HG03097 (cell line): ENCODE measurements around the gene EFHC1.

Source experiments
- ATAC-seq: cut with Tn5 transposase; IDR thresholded peaks from one replicate; pipeline ENCODE4 v1.9.1; 2021; ENCODE audit not compliant: unreplicated experiment, low FRiP score

Gene EFHC1

DNA sequence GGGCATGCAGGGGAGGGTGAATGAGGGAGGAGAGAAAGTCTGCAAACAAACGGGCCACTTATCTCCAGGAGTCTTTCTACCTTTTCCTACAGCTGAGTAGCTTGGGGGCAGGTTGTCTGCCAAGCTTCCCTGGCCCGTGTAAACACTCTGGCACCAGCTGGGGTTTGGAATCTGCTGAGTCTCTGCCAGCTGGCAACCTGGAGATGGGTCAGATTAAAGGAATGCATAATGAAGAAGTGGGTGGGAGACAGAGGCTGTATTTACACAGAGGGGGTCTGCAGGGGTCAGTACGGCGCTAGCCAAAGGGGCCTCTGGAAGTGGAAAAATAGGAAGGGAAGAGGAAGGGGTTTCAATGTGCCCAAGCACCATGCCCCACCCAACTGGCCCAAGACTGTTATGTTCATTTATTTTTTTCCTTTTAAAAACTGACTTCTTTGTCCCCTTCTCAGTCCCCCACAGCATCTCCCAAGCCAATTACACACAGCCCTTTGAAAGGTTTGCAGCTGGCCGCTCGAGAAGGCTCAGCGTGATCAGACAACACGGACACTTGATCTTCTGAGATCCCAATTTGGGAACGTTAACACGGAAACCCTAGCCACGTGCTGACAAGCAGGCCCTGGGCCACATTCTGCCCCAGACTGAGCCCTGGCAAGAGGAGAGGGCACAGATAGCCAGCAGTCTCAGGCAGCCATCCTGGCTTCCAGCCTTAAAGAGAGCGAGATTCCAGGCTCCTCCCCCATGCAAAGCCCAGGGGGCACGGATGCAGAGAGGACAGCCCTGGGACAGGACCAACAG, 131.5 kb downstream of the EFHC1 start:
- ATAC-seq: no peak

GRCh38 chr6:52552278-52552643, 132.1 kb downstream of the EFHC1 start:
- peak; percentile 79 for ATAC-seq

DNA sequence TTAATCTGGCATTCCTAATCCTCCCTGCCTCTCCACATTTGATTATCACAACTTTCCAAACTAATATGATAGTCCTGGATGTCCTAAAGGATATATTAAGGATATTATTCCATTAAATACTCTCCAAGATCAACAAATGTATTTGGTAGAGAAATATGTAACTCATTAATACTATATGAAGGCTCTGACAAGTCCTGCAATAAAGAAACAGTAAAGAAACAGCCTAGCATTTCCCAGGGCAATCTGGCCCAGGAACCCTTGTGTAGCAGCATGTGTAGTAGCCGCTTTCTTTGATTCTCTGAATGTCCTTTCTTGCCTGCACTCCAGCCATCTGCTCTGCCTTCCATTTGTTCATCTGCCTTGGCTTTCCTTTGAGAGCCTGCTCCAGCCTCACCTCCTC, 133.0 kb downstream of the EFHC1 start:
- ATAC-seq: no peak

DNA sequence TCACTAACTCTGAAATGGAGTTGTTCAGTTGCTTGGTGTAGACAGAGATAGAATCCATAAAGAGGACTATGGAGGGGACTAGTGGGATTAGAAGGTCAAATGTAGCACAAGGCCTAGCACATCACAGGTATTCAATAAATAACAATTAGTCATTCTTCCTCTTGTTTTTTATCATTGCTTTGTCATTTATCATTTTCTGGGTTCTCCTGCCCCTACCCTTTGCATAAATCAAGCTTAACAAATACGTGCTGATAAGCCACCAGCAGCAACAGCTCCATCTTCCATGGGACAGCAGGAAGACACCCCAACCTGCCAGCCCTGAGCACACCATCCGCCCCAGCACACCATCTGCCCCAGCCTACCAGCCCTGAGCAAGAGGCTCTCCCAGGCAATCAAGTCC, 133.6 kb downstream of the EFHC1 start:
- ATAC-seq: no peak

DNA sequence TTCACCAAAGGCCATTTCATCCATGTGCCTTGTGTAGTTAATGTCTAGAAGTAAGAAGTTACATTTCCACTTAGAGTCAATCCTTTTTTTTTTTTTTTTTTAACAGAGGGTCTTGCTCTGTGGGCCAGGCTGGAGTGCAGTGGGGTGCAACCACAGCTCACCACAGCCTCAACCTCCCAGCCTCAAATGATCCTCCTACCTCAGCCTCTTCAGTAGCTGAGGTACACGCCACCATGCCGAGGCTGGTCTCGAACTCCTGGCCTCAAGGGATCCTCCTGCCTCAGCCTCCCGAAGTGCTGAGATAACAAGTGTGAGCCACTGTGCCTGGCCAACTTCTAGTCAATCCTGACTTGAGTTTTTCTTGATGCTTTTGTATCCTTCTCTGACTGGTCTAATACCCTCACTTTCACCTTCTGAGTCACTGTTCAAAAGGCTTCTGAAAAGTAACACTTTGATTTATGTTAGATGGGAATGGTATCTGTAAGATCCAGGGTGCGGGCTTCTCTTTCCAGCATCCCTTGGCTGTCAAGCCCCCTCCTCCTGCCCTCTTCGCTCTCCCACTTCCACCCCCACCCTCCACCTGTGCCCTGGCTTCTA, 134.6 kb downstream of the EFHC1 start:
- no peak for ATAC-seq

- ATAC-seq: no peak
Observed at GRCh38 chr6:52555518-52556233, 135.5 kb downstream of the EFHC1 start.

GRCh38 chr6:52557389-52558265, 137.5 kb downstream of the EFHC1 start:
- no peak for ATAC-seq

- ATAC-seq: no peak
Observed at GRCh38 chr6:52558266-52559000, 138.3 kb downstream of the EFHC1 start.

DNA sequence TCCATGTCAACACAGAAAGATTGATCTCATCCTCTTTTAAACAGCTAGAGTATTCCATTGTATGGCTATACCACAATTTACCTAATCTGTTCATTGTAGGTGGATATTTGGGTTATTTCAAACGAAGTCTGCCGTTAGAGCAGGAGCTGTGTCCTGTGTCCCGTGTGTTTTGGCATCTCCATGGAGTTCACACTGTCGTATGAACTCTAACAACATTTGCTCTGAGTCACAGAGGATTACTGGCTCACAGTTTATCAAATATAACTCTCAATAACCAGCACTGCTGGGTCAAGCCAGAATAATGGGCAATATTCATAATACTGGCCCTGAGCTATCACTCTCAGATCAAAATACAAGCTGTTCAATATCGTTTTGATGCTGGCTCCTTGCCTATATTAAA, 140.3 kb downstream of the EFHC1 start:
- no peak for ATAC-seq

DNA sequence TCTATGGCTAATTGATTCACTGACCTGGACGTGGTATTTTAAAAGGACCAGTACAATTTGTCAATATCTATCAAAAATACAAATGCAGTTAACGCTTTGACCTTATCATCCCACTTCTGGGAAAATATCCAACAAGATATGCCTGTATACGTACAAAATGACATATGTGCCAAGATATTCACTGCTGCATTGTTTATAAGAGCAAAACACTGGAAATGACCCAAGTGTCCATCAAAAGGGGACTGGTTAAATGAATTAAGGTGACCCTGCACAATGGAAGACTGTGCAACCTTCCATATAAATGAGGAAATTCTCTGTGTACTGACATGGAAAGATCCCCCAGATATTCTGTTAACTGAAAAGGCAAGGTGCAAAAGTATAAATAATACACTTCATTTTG, 142.8 kb downstream of the EFHC1 start:
- no peak for ATAC-seq

DNA sequence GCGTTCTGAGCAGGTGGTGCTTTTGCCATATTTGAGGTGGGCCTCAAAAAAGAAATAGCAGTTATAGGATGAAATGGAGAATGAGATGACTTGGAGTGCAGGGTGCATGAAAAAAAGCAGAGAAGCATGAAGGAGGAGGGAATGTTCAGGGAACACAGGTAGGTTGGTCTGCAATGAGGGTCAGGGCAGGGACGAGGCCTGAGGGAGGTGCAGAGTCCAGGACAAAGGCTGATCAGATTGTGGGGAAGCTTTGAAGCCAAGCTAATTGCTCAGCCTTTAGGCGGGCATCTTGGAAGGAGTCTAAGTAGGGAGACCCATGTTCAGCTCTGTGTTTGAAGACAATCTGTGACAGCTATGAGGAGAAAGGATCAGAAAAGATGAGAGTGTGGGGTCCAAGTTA, 144.7 kb downstream of the EFHC1 start:
- no peak for ATAC-seq

GRCh38 chr6:52566201-52566600, 146.1 kb downstream of the EFHC1 start:
- no peak for ATAC-seq

DNA sequence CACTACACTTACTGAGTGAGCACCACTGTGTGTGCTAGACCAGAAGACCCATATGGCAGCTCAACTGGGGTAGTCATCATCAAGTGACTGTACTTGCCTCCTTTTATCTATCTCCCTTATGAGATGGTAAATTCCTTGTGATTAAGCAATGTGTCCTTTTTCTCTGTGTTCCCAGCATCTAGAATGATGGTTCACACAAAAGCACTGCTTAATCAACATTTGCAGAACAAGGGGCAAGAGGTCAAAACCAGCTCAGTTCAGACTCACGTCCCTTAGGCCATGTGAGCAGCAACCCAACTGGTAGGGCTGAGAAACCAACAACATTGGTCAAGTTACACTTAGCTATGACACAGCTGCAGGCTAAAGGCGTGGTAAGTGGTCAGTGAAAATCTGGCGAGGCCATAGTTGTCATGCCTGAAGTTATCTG, 146.7 kb downstream of the EFHC1 start:
- no peak for ATAC-seq

DNA sequence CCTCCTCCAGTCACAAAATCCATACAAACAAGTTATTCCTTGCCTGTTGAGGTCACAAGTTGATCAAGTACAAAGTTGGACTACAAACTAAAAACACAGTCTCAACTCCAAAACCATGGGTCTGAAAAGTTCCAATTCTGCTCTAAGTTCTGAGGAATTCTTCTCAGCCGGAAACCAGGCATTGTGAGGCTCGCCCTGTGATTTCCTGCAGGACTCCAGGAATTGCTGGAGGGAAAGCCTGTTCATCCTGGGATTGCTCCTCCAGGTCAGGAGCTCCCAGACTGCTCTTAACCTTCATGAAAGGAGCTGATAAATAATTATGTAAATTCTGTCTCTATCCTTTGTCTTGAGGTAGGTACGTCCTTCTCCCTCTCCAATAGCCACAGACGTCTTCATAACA, 148.2 kb downstream of the EFHC1 start:
- ATAC-seq: no peak

- no peak for ATAC-seq
Observed at GRCh38 chr6:52570291-52570700, 150.2 kb downstream of the EFHC1 start.

GRCh38 chr6:52571099-52571755, 151.1 kb downstream of the EFHC1 start:
- ATAC-seq: no peak

GRCh38 chr6:52572536-52572935, 152.4 kb downstream of the EFHC1 start:
- no peak for ATAC-seq

DNA sequence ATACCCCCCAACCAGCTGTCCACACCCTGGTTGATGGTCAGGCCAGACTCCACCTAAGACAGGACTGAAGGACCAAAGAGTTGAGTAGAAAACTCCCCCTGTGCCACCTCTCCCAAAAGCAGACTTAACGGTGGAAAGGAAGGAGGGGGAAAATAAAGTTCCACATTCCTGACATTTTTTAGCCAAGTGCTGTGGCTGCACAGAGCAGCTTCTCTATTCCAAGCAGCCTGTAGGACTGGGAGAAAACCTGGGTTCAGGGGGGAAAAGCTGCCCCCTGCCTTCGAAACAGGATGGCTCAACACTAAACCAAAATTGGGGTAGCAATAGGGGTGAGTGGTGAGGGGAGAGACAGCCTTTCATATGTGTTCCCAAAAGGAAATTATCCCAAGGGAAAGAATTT, 153.2 kb downstream of the EFHC1 start:
- ATAC-seq: no peak
